Endothelial cell of umbilical vein (primary cell): ENCODE measurements around the gene ARHGEF12. TPM values are rescaled to one million over a fixed set of nuclear protein-coding genes. Genes with fewer than 3 reads are reported as not detected.

ENCODE experiments used
- BruUV-seq: library from RNA; stranded (reverse); fragments of 400-500 nt; replicated peaks from 2 replicates; lab custom pipeline; 2021; lab: Mats Ljungman, UMichigan
- CTCF ChIA-PET: fragments of 300-600, 350-600 bp; sonication (Branson Sonifier 250); formaldehyde crosslinking; loops from one replicate; lab custom pipeline; 2021; ENCODE audit warnings: antibody characterized with exemption, inconsistent platforms; lab: Charles Lee
- POLR2A ChIA-PET: fragments of 300-600, 350-600 bp; sonication (Branson Sonifier 250); formaldehyde crosslinking; loops from one replicate; lab custom pipeline; 2021; ENCODE audit warnings: antibody characterized with exemption, inconsistent platforms; lab: Charles Lee
- DNase-seq: peaks from one replicate; pipeline ENCODE4 v3.0.0-alpha.2; 2011; ENCODE audit warnings: low read depth, low spot score
- FAIRE-seq: peaks from 2 replicates; lab custom pipeline; 2011; peaks lifted over from hg19 to GRCh38; lab: Jason Lieb, UNC
- H2AFZ ChIP-seq: 2 replicates; pipeline ENCODE4 v1.6.0; 2012; ENCODE audit warnings: low read depth, low read length, control low read depth, inconsistent platforms
- H3K27ac ChIP-seq: 2 replicates; pipeline ENCODE4 v1.5.1; 2011; ENCODE audit warnings: low read depth, mild to moderate bottlenecking, control low read depth, low read length, moderate library complexity; ENCODE audit not compliant: insufficient read depth
- H3K27me3 ChIP-seq, 2 experiments: 2 replicates each; pipeline versions ENCODE4 v1.6.0 to v1.6.1; 2011; ENCODE audit warnings: low read length in 2 of 2, mixed read lengths in 1 of 2; ENCODE audit not compliant: control insufficient read depth in 2 of 2, insufficient read depth in 2 of 2
- H3K36me3 ChIP-seq, 2 experiments: 2 replicates in 1 of 2; 3 replicates in 1 of 2; pipeline ENCODE4 v1.5.1; 2011; ENCODE audit warnings: low read length in 2 of 2, mild to moderate bottlenecking in 1 of 2, moderate library complexity in 1 of 2; ENCODE audit not compliant: control insufficient read depth in 2 of 2, insufficient read depth in 2 of 2; ENCODE audit errors: extremely low read depth in 1 of 2
- H3K4me1 ChIP-seq: 3 replicates; pipeline ENCODE4 v1.5.1; 2011; ENCODE audit warnings: mild to moderate bottlenecking, low read length; ENCODE audit not compliant: control insufficient read depth, insufficient read depth; ENCODE audit errors: extremely low read depth
- H3K4me2 ChIP-seq: 2 replicates; pipeline ENCODE4 v1.6.1; 2011; ENCODE audit warnings: low read length, control low read depth, mixed read lengths; ENCODE audit not compliant: insufficient read depth
- H3K4me3 ChIP-seq, 3 experiments: fragments of 200-600 bp in 1 of 3; sonication (generic), shearing (Covaris generic) in 1 of 3; replicated peaks in 1 of 3; 2 replicates each; pipeline ENCODE4 v1.5.1; 2011 to 2016; ENCODE audit warnings: control low read depth in 3 of 3, low read length in 3 of 3, mild to moderate bottlenecking in 2 of 3, inconsistent platforms in 1 of 3, low read depth in 1 of 3, moderate library complexity in 1 of 3; ENCODE audit not compliant: insufficient read depth in 1 of 3
- H3K79me2 ChIP-seq: 2 replicates; pipeline ENCODE4 v1.6.0; 2012; ENCODE audit warnings: low read length, inconsistent platforms; ENCODE audit not compliant: control insufficient read depth, insufficient read depth
- H3K9ac ChIP-seq: replicated peaks from 2 replicates; pipeline ENCODE3; 2011; ENCODE audit warnings: low read length, control low read depth; ENCODE audit not compliant: insufficient read depth; ENCODE audit errors: extremely low read depth
- H3K9me1 ChIP-seq: replicated peaks from 3 replicates; pipeline ENCODE4 v1.6.0; 2011; ENCODE audit warnings: mild to moderate bottlenecking, low read length; ENCODE audit not compliant: control insufficient read depth, insufficient read depth; ENCODE audit errors: extremely low read depth
- H3K9me3 ChIP-seq: replicated peaks from 2 replicates; pipeline ENCODE4 v1.5.1; 2012; ENCODE audit warnings: low read length, inconsistent platforms; ENCODE audit not compliant: control insufficient read depth, insufficient read depth
- H4K20me1 ChIP-seq: replicated peaks from 2 replicates; pipeline ENCODE3; 2011; ENCODE audit warnings: mild to moderate bottlenecking, low read length; ENCODE audit not compliant: control insufficient read depth, insufficient read depth; ENCODE audit errors: extremely low read depth
- CTCF ChIP-seq, 2 donors: IDR thresholded peaks; 1 replicate in 1 of 2; 2 replicates in 1 of 2; pipeline ENCODE4 v1.5.1; 2011; ENCODE audit warnings: low read length in 2 of 2, mild to moderate bottlenecking in 2 of 2, moderate library complexity in 2 of 2, control low read depth in 1 of 2, inconsistent platforms in 1 of 2, low read depth in 1 of 2; ENCODE audit not compliant: insufficient read depth in 1 of 2; ENCODE audit errors: extremely low read depth in 1 of 2
- EZH2 ChIP-seq: IDR thresholded peaks from 2 replicates; pipeline ENCODE4 v1.6.1; 2012; ENCODE audit warnings: borderline replicate concordance, low read depth, mild to moderate bottlenecking, moderate library complexity, low read length, inconsistent platforms; ENCODE audit not compliant: severe bottlenecking
- FOS ChIP-seq: IDR thresholded peaks from 2 replicates; pipeline ENCODE4 v1.6.1; 2011; ENCODE audit warnings: mild to moderate bottlenecking, low read length, moderate library complexity, borderline replicate concordance; ENCODE audit not compliant: insufficient read depth
- GATA2 ChIP-seq: IDR thresholded peaks from 2 replicates; pipeline ENCODE4 v1.7.0; 2011; ENCODE audit warnings: low read depth, mild to moderate bottlenecking, moderate library complexity, mixed read lengths, low read length; ENCODE audit not compliant: insufficient read length, insufficient read depth
- JUN ChIP-seq: IDR thresholded peaks from 2 replicates; pipeline ENCODE4 v1.6.1; 2011; ENCODE audit warnings: borderline replicate concordance, low read depth; ENCODE audit not compliant: insufficient read length, insufficient read depth
- MYC ChIP-seq: IDR thresholded peaks from one replicate; pipeline ENCODE4 v1.6.1; 2011; ENCODE audit warnings: mild to moderate bottlenecking, low read depth, low read length
- POLR2A ChIP-seq: IDR thresholded peaks from 2 replicates; pipeline ENCODE4 v1.6.1; 2012; ENCODE audit warnings: low read depth, mild to moderate bottlenecking, control low read depth, low read length
- POLR2AphosphoS5 ChIP-seq: IDR thresholded peaks from 2 replicates; pipeline ENCODE4 v1.6.1; 2012; ENCODE audit warnings: low read depth, mild to moderate bottlenecking, control low read depth, low read length, moderate library complexity; ENCODE audit not compliant: insufficient read depth
- dilution Hi-C: fragments of 300-500 bp; cut with MboI; formaldehyde crosslinking; loops from one replicate; pipeline ENCODE4 v1.15.0; 2019; ENCODE audit warnings: low sequenced_read_pairs; ENCODE audit not compliant: extremely low pct_ligation_motif_present
- intact Hi-C: fragments of 100-400 bp; cut with micrococcal nuclease; formaldehyde crosslinking; loops from one replicate; pipeline ENCODE4 v1.10.0; 2022
- polyA plus RNA-seq, 4 experiments: library from polyadenylated mRNA; depleted of rRNA in 3 of 4; stranded (reverse) in 3 of 4; unstranded in 1 of 4; fragments of >200 nt; gene quantifications; 2 replicates each; pipeline versions ENCODE4 v1.2.1 to v1.2.3, GENCODE V29; 2011 to 2012; ENCODE audit warnings: missing spikeins in 1 of 4
- total RNA-seq: library from RNA; stranded (reverse); gene quantifications from 2 replicates; pipeline ENCODE4 v1.2.3, GENCODE V29; 2021
- TF ChIP-seq, protein P1 (sequence below): IDR thresholded peaks from 2 replicates; pipeline ENCODE4 v1.6.1; 2011; ENCODE audit not compliant: insufficient read depth, insufficient read length

The ARHGEF12 gene
- total and polyA plus RNA-seq, 2 donors (not counting 3 experiments of a cell fraction or from before 2014, with no cell fraction given) = 20.9 to 125 TPM

DNA sequence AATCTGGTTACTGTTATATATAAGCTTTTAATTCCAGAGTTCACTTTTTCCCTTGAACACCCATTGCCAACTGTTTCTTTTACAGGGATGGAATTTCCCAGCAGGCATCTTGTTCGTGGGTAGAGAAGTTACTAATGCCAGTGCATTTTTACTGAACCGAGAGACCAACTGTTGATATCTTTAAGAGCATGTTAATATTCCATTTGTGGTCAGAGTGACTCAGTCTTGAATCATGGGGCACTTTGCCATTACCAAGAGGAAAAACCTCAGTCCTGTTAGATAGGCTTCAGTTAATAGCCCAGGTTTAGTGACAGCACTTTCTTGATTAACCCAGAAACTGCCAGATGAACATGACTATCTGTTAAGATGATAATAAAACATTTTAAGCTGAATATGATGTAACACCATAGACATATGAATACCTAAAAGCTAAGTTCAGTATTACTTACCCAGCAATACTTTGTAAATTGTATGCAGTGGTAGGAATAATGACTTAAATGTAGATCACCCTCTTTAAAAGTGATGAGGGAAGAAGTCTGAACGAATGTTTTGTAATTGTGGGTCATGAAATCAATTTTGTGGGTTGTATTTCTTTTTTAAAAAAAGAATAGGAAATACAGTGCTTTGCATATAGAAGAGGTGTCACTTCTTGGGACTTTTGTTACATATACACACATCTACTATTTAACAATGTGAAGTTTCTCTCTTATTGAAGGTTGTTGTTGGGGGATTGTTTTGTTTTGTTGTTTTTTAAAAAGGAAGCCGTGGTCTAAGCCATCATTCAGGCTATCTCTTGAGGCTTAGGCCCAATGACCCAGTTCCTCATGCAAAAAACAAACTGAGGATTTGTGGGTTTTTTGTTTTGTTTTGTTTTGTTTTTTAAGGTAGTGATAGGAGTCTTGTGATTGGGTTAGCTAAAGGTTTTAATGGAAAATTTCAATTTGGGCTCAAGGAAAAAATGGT is 96.1 kb downstream of the ARHGEF12 start:
- DNase-seq = peak; percentile 97
- ChIA-PET POLR2A (no interaction called here), CTCF (interaction anchor here (0.7 to 5.0 kb wide), 11 partner anchors 22 to 97 kb away, joined by 3 to 27 read pairs (median 4); partner anchors contain the start of gene ARHGEF12)
- H2AFZ ChIP-seq = no peak overlapping the region
- H3K27ac ChIP-seq = peak overlapping the region; percentile 75
- no peaks in the 10 kb centered on the region for H3K27me3 ChIP-seq
- no peaks in the 10 kb centered on the region for H3K9me3 ChIP-seq
- TF ChIP-seq FOS = peak; percentile 95
- no peak for TF ChIP-seq POLR2AphosphoS5
- no peak for TF ChIP-seq MYC
- TF ChIP-seq, protein P1, sequence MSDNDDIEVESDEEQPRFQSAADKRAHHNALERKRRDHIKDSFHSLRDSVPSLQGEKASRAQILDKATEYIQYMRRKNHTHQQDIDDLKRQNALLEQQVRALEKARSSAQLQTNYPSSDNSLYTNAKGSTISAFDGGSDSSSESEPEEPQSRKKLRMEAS = no peak
- TF ChIP-seq EZH2 = no peak
- TF ChIP-seq JUN = peak; percentile 87
- TF ChIP-seq POLR2A = no peak
- TF ChIP-seq GATA2 = peak; percentile 56
- no peak for TF ChIP-seq CTCF (IDR thresholded peaks at IDR 0.05; ENCODE audit: extremely low read depth in 1 of 2, insufficient read depth in 1 of 2, low read depth in 1 of 2, low read length in 2 of 2)
- dilution Hi-C loops = no loop called here
- peaks cover 0 to 7% of the 10 kb centered on the region in 2 experiments for H3K36me3 ChIP-seq
- H4K20me1 ChIP-seq = no peaks in the 10 kb centered on the region
- peak overlapping the region; percentile 28 for H3K9ac ChIP-seq
- H3K79me2 ChIP-seq = peaks cover 5% of the 10 kb centered on the region
- BruUV-seq = TSS peak; percentile 18
- intact Hi-C loops = loop anchor here (1.0 kb wide), 2 partner anchors 97 to 134 kb away; no protein-coding TSS in a partner anchor
- H3K9me1 ChIP-seq = no peaks in the 10 kb centered on the region
- H3K4me2 ChIP-seq = peak overlapping the region; percentile 60
- H3K4me3 ChIP-seq = no peak overlapping the region
- FAIRE-seq = peak; percentile 86
- H3K4me1 ChIP-seq = peaks cover 20% of the 10 kb centered on the region
